ENCODE results near the gene UBE2H.

- TF ChIP-seq FOXA1 (IDR thresholded peaks at IDR 0.05) (no peak), CTBP1 (IDR thresholded peaks at IDR 0.05; ENCODE audit: borderline replicate concordance) (no peak), L3MBTL2 (conservative IDR thresholded peaks at IDR 0.05) (no peak), BHLHE40 (IDR thresholded peaks at IDR 0.05; ENCODE audit: borderline replicate concordance) (no peak), HDGF (IDR thresholded peaks at IDR 0.05; ENCODE audit: borderline replicate concordance) (no peak), FOXM1 (IDR thresholded peaks at IDR 0.05; ENCODE audit: borderline replicate concordance) (no peak), SP1 (IDR thresholded peaks at IDR 0.05) (no peak), ARNT (IDR thresholded peaks at IDR 0.05) (no peak), PKNOX1 (IDR thresholded peaks at IDR 0.05) (no peak), SUZ12 (IDR thresholded peaks at IDR 0.05) (no peak), LEF1 (IDR thresholded peaks at IDR 0.05; ENCODE audit: borderline replicate concordance) (no peak), ELF4 (IDR thresholded peaks at IDR 0.05) (no peak)
These were observed 93.6 kb downstream of the UBE2H start for GRCh38 chr7:129859183-129859582.
